ENCODE data around the gene C1orf167.

Gene C1orf167

DNA sequence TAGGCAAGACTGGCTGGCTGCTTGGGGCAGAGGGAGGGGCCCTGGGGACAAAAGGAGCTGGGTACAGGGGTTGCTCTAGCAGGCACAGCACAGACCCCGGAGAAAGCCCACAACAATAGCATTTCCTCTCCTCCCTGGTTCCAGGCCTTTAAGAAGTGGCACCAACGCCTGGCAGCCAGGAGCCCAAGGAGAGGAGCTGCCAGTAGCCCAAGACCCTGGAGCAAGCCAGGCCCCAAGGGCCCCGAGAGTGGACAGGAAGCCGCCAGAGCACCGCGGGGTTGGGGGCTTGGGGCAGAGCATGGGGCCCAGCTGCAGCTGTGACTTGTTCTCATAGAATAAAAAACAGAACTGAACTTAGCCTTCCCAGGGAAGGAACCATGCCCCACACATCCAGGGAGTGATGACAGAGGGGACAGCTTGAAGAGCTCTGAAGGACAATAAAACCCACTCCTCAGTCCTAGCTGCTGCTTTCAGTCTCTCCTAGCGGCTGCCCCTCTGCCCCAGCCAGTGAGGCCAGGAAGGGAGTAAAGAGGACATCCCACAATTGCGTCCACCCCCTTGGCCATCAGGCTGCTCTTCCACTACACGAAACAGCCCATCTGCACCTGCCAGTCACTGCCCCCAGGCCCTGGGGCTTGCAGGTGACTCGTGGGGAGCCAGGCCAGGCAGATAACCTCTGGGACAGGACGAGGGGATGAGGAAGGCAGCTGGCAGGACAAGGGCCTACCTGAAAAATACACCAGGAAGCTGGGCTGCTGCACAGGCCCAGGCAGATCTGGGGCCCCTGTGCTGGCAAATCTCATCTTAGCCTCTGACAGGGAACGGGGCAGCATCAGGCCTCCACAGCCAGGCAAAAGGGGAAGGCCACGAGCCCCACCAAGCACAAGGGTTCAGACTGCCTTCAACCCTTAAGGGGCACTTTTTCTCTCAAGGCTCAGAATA is 27.4 kb downstream of the C1orf167 start:
- TF ChIP-seq, protein P1, sequence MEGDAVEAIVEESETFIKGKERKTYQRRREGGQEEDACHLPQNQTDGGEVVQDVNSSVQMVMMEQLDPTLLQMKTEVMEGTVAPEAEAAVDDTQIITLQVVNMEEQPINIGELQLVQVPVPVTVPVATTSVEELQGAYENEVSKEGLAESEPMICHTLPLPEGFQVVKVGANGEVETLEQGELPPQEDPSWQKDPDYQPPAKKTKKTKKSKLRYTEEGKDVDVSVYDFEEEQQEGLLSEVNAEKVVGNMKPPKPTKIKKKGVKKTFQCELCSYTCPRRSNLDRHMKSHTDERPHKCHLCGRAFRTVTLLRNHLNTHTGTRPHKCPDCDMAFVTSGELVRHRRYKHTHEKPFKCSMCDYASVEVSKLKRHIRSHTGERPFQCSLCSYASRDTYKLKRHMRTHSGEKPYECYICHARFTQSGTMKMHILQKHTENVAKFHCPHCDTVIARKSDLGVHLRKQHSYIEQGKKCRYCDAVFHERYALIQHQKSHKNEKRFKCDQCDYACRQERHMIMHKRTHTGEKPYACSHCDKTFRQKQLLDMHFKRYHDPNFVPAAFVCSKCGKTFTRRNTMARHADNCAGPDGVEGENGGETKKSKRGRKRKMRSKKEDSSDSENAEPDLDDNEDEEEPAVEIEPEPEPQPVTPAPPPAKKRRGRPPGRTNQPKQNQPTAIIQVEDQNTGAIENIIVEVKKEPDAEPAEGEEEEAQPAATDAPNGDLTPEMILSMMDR (IDR thresholded peaks at IDR 0.05), result no peak

DNA sequence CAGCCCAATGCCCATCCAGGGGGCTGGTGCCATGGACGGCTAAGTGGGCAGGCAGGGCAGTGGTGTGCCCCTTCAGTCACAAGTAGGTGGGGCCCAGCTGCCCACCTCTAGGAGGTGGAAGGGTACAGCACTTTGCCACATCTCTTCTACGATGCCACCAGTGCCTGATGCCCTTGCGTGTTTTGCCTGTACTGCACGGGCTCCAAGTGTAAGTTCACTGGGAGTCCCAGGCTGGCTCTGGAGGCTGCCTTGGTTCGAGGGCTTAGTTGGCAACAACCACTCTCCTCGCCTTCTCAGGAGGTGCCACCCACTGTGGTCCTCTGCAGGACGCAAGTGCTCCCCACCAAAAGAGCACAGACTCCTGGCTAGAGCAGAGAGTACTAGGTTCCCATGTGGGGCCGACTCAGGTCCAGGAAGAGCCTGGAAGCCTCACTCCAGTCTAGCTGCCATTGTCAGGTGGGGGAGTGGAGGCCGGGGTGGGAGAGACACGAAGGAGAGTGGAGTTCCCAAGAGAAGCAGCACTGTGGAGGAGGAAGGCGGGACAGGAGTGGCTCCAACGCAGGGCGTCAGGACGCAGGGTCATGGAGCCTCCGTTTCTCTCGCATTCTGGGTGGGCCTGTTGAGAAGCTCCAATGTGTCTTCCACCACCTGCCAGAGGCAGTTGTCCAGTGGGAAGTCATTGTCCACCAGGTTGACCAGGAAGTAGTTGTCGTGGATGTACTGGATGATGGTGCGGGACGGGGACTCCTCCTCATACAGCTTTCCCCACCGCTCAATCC is 28.3 kb downstream of the C1orf167 start:
- TF ChIP-seq, protein P1 (IDR thresholded peaks at IDR 0.05), result no peak

DNA sequence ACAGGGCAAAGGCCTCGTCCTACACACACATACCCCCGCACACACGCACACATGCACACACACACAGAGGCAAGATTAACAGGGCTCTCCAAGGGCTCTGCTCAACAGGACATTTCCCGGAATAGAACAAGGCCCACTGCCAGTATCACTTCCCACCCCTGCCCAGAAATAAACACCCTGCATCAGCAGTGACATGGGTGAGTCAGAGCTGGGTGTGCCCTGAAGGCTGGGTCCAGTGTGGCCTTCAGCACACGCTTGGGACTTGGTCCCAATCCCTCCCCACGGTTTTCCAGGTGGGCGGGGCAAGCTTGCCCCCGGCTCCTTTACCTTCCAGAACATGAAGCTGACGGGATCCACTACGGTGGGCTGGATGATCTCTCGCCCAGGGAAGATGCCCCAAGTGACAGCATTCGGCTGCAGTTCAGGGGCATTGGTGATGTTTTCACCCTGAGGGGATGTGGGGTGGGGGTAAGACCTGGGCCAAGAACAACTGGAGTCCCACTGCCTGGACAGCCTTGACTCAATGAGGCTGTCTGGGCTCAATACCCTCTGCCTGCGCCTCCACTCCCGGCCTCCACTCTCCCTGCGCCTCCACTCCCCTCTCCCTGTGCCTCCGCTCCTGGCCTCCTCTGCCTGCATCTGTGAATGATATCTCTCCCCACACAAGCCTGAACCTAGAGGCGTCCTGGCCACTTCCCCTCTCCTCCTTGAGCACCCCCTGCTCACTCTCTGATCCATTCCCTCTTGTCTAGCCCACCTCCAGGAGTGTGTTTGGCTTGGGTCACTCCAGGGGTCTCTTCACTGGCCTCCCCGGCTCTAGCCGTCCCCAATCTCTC is 29.1 kb downstream of the C1orf167 start:
- TF ChIP-seq, protein P1 (IDR thresholded peaks at IDR 0.05), result no peak

DNA sequence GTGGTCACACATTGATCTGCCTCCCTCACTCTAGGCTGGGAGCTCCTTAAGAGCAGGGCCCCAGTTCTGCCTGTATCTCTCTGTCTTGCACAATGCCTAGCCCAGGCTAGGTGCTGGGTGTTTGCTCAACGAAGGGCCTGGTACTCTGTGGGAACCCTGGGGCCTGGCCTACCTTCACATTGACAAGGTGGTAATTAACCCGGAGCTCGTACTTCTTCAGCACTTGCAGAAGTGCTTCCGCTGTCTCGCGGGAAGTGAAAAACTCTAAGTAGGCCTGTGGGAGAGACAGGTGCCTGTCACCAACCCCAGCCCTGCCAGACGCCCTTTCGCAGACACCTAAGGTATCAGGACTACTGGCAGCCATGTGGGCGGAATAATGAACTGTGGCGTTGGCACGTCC is 30.1 kb downstream of the C1orf167 start:
- TF ChIP-seq, protein P1 (IDR thresholded peaks at IDR 0.05), result no peak

DNA sequence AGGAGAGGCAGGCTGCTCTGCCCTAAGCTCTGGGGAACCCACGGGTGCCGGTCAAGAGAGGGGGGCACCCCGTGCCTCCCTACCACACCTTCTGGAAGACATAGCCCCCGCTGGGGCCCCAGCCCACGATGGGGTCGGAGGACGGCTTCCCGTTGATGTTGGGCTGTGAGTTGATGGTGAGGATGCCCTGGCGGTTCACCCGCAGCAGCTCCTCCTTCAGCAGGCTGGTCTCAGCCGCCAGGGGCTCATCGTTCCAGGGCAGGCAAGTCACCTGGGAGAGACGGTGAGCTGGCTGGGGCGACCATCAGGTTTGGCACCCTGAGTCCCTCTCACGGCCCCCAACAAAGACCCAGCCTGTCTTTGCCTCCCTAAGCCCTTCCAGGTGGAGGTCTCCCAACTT is 31.8 kb downstream of the C1orf167 start:
- TF ChIP-seq, protein P1 (IDR thresholded peaks at IDR 0.05), result no peak

DNA sequence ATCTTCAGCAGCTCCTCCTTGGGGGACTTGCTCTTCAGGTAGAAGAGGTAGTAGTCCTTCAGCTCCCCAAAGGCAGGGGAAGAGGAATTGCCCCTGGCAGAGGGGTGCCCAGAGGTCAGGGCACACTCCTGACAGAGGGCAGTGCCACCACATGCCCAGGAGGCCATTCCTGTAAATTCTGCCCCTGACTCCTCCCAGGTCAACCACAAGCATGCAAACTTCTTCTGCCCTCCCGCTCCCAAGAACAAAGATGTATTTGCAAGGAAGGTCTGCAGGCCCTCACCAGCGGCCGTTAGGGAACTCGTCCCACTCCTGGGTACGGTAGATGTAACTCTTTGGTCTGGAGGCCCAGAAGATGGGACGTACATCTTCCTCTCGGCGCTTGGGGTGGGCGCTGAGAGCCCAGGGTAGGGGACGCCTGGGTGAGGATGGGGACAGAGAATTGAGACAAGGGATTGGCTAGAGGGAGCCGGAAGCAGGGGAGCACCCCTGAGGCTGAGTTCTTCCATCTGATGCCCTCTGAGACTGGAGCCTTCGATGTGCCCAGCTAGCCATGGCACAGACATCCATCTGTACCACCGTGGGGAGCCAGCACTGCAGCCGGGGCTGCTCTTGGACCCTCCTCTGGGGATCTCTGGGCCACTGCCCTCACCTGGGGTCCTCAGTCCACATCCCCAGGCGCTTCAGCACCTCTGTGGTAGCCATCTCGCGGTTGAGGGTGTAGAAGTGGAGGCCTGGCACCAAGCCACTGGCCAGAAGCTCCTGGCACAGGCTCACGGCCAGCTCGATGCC is 32.6 kb downstream of the C1orf167 start:
- TF ChIP-seq, protein P1 (IDR thresholded peaks at IDR 0.05), result no peak
